ENCODE data around the gene NINL.
"Not testable (repeated sequence)": the region's sequence is repeated elsewhere in the genome, so short reads cannot be mapped to it uniquely, and the experiment has no call there.

Gene NINL

GRCh38 chr20:25602191-25602913, 17.0 kb upstream of the NINL start:
- DNase-seq; H3K9ac ChIP-seq (ENCODE audit: low read length): not testable (repeated sequence)
- WGBS (ENCODE audit: extremely low coverage, insufficient coverage, low lambda C conversion rate): no CpG with 5 or more reads among the region's 39 CpGs

GRCh38 chr20:25601659-25602058, 16.3 kb upstream of the NINL start:
- Histone ChIP-seq H3K36me3 (ENCODE audit: control insufficient read depth, insufficient read depth, low read length) (no peaks in the 10 kb centered on the region), H3K4me1 (ENCODE audit: control insufficient read depth, low read depth, low read length) (no peaks in the 10 kb centered on the region), H3K56ac (ENCODE audit: low read length) (no peak overlapping the region), H3K79me2 (ENCODE audit: control insufficient read depth, insufficient read depth, low read length) (no peaks in the 10 kb centered on the region), H4K8ac (ENCODE audit: low read depth, low read length) (no peak overlapping the region), H2BK15ac (replicated peaks; ENCODE audit: low read depth) (no peak overlapping the region), H3K4me2 (ENCODE audit: low read length) (no peak overlapping the region), H4K5ac (ENCODE audit: low read length) (no peak overlapping the region), H2BK5ac (ENCODE audit: low read length) (no peak overlapping the region), H2AK5ac (ENCODE audit: low read length) (no peak overlapping the region), H3K27me3 (ENCODE audit: insufficient read depth, low read length, poor library complexity) (no peaks in the 10 kb centered on the region), H3K18ac (ENCODE audit: low read length) (no peak overlapping the region), H3K9ac (ENCODE audit: low read length) (no peak overlapping the region), H2BK120ac (ENCODE audit: low read depth, low read length) (no peak overlapping the region), H3K79me1 (ENCODE audit: low read length) (no peaks in the 10 kb centered on the region), H3K4me3 (ENCODE audit: low read length) (no peak overlapping the region), H3K27ac (ENCODE audit: low read depth, low read length) (no peak overlapping the region), H3K23ac (ENCODE audit: low read length) (no peak overlapping the region), H3K4ac (ENCODE audit: low read depth, low read length) (no peak overlapping the region)
- WGBS (ENCODE audit: extremely low coverage, insufficient coverage, low lambda C conversion rate): 100% methylated on average over 2 of the region's 2 CpGs
- no peak for DNase-seq

More at GRCh38 chr20:25602191-25602913, 17.0 kb upstream of the NINL start:
- not testable (repeated sequence) for H2AK5ac ChIP-seq (ENCODE audit: low read length); H4K8ac ChIP-seq (ENCODE audit: low read depth, low read length); H3K56ac ChIP-seq (ENCODE audit: low read length); H3K4me1 ChIP-seq (ENCODE audit: control insufficient read depth, low read depth, low read length); H2BK120ac ChIP-seq (ENCODE audit: low read depth, low read length); H3K79me2 ChIP-seq (ENCODE audit: control insufficient read depth, insufficient read depth, low read length); H2BK15ac ChIP-seq (replicated peaks; ENCODE audit: low read depth); H2BK5ac ChIP-seq (ENCODE audit: low read length); H3K79me1 ChIP-seq (ENCODE audit: low read length); H4K5ac ChIP-seq (ENCODE audit: low read length); H3K23ac ChIP-seq (ENCODE audit: low read length); H3K36me3 ChIP-seq (ENCODE audit: control insufficient read depth, insufficient read depth, low read length); H3K4me2 ChIP-seq (ENCODE audit: low read length); H3K4me3 ChIP-seq (ENCODE audit: low read length); H3K27ac ChIP-seq (ENCODE audit: low read depth, low read length); H3K18ac ChIP-seq (ENCODE audit: low read length); H3K4ac ChIP-seq (ENCODE audit: low read depth, low read length); H3K27me3 ChIP-seq (ENCODE audit: insufficient read depth, low read length, poor library complexity)

GRCh38 chr20:25600632-25601031, 15.3 kb upstream of the NINL start:
- H3K36me3 ChIP-seq (ENCODE audit: control insufficient read depth, insufficient read depth, low read length): no peaks in the 10 kb centered on the region
- no peak overlapping the region for H3K18ac ChIP-seq (ENCODE audit: low read length)
- H3K9ac ChIP-seq (ENCODE audit: low read length): no peak overlapping the region
- H3K79me1 ChIP-seq (ENCODE audit: low read length): no peaks in the 10 kb centered on the region
- no peak overlapping the region for H3K27ac ChIP-seq (ENCODE audit: low read depth, low read length)
- H3K4me1 ChIP-seq (ENCODE audit: control insufficient read depth, low read depth, low read length): no peaks in the 10 kb centered on the region
- no peak overlapping the region for H3K4me2 ChIP-seq (ENCODE audit: low read length)
- peak overlapping the region; percentile 45 for H3K23ac ChIP-seq (ENCODE audit: low read length)
- no peaks in the 10 kb centered on the region for H3K79me2 ChIP-seq (ENCODE audit: control insufficient read depth, insufficient read depth, low read length)
- no peak for DNase-seq
- H3K27me3 ChIP-seq (ENCODE audit: insufficient read depth, low read length, poor library complexity): no peaks in the 10 kb centered on the region
- H3K4me3 ChIP-seq (ENCODE audit: low read length): no peak overlapping the region
- H2BK120ac ChIP-seq (ENCODE audit: low read depth, low read length): no peak overlapping the region
- no peak overlapping the region for H4K5ac ChIP-seq (ENCODE audit: low read length)
- H4K8ac ChIP-seq (ENCODE audit: low read depth, low read length): no peak overlapping the region
- no peak overlapping the region for H2BK5ac ChIP-seq (ENCODE audit: low read length)
- H3K56ac ChIP-seq (ENCODE audit: low read length): no peak overlapping the region
- H2BK15ac ChIP-seq (replicated peaks; ENCODE audit: low read depth): no peak overlapping the region
- no peak overlapping the region for H2AK5ac ChIP-seq (ENCODE audit: low read length)
- H3K4ac ChIP-seq (ENCODE audit: low read depth, low read length): no peak overlapping the region
- no CpG with 5 or more reads among the region's 10 CpGs for WGBS (ENCODE audit: extremely low coverage, insufficient coverage, low lambda C conversion rate)

GRCh38 chr20:25592135-25592852, 7.0 kb upstream of the NINL start:
- no peak overlapping the region for H3K4me2 ChIP-seq (ENCODE audit: low read length)
- H2BK5ac ChIP-seq (ENCODE audit: low read length): no peak overlapping the region
- H3K9ac ChIP-seq (ENCODE audit: low read length): no peak overlapping the region
- WGBS (ENCODE audit: extremely low coverage, insufficient coverage, low lambda C conversion rate): no CpG with 5 or more reads among the region's 9 CpGs
- no peaks in the 10 kb centered on the region for H3K79me1 ChIP-seq (ENCODE audit: low read length)
- no peak overlapping the region for H3K4me3 ChIP-seq (ENCODE audit: low read length)
- H3K27ac ChIP-seq (ENCODE audit: low read depth, low read length): no peak overlapping the region
- no peak for DNase-seq
- no peak overlapping the region for H3K4ac ChIP-seq (ENCODE audit: low read depth, low read length)
- H4K5ac ChIP-seq (ENCODE audit: low read length): no peak overlapping the region
- no peak overlapping the region for H2BK120ac ChIP-seq (ENCODE audit: low read depth, low read length)
- H3K79me2 ChIP-seq (ENCODE audit: control insufficient read depth, insufficient read depth, low read length): no peaks in the 10 kb centered on the region
- no peaks in the 10 kb centered on the region for H3K4me1 ChIP-seq (ENCODE audit: control insufficient read depth, low read depth, low read length)
- no peak overlapping the region for H2AK5ac ChIP-seq (ENCODE audit: low read length)
- H3K56ac ChIP-seq (ENCODE audit: low read length): no peak overlapping the region
- no peaks in the 10 kb centered on the region for H3K27me3 ChIP-seq (ENCODE audit: insufficient read depth, low read length, poor library complexity)
- H3K36me3 ChIP-seq (ENCODE audit: control insufficient read depth, insufficient read depth, low read length): no peaks in the 10 kb centered on the region
- H3K23ac ChIP-seq (ENCODE audit: low read length): no peak overlapping the region
- H2BK15ac ChIP-seq (replicated peaks; ENCODE audit: low read depth): no peak overlapping the region
- no peak overlapping the region for H3K18ac ChIP-seq (ENCODE audit: low read length)
- no peak overlapping the region for H4K8ac ChIP-seq (ENCODE audit: low read depth, low read length)

DNA sequence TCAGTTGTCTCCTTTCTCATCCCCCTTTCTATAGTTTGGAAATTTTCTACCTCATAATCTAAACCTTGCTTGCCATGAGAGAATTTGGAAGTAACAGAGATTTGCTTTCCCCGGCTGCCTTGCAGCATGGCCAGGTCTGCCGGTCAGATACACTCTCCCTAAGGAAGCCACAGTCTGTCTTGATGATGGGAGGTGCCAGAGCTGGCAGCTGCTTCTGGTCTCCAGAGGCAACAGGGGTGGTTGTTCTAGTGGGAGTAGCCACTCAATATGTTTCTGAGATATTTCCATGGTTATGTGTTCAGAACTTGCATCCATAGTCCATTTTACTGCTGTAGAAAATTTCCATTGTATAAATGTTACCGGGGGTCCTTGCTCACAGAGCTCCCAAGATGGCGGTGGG, 5.4 kb upstream of the NINL start:
- not testable (repeated sequence) for H3K4me2 ChIP-seq (ENCODE audit: low read length); H3K9ac ChIP-seq (ENCODE audit: low read length); H3K23ac ChIP-seq (ENCODE audit: low read length); H2BK15ac ChIP-seq (replicated peaks; ENCODE audit: low read depth); H3K4ac ChIP-seq (ENCODE audit: low read depth, low read length); H4K5ac ChIP-seq (ENCODE audit: low read length); H4K8ac ChIP-seq (ENCODE audit: low read depth, low read length); H2AK5ac ChIP-seq (ENCODE audit: low read length); H3K56ac ChIP-seq (ENCODE audit: low read length); H2BK5ac ChIP-seq (ENCODE audit: low read length); H3K79me1 ChIP-seq (ENCODE audit: low read length); H3K27me3 ChIP-seq (ENCODE audit: insufficient read depth, low read length, poor library complexity); H3K36me3 ChIP-seq (ENCODE audit: control insufficient read depth, insufficient read depth, low read length); H2BK120ac ChIP-seq (ENCODE audit: low read depth, low read length); DNase-seq; H3K4me1 ChIP-seq (ENCODE audit: control insufficient read depth, low read depth, low read length); H3K79me2 ChIP-seq (ENCODE audit: control insufficient read depth, insufficient read depth, low read length); H3K18ac ChIP-seq (ENCODE audit: low read length); H3K4me3 ChIP-seq (ENCODE audit: low read length); H3K27ac ChIP-seq (ENCODE audit: low read depth, low read length)
- no CpG with 5 or more reads among the region's 4 CpGs for WGBS (ENCODE audit: extremely low coverage, insufficient coverage, low lambda C conversion rate)

Data from mesendoderm (in vitro differentiated cells).